Right lobe of liver (tissue), 6 donors: ENCODE results near the gene NUDT6. TPM values are rescaled to one million over a fixed set of nuclear protein-coding genes. Genes with fewer than 3 reads are reported as not detected.

Source experiments
- ATAC-seq, 4 donors: fragments of 200-7000 bp; cut with Tn5 transposase; one replicate each; pipeline ENCODE4 v1.9.1; 2020; ENCODE audit warnings: mild to moderate bottlenecking in 4 of 4, moderate library complexity in 4 of 4
- DNase-seq, 3 donors: peaks; one replicate each; pipeline ENCODE4 v3.0.0-alpha.2; 2020
- H3K27ac ChIP-seq, 3 donors: fragments of 200-600 bp; one replicate each; pipeline ENCODE4 v1.8.0; 2022
- H3K27me3 ChIP-seq, 2 donors: fragments of 200-600 bp; one replicate each; pipeline ENCODE4 v1.8.0; 2022
- H3K36me3 ChIP-seq, 4 donors: fragments of 200-600 bp; sonication (generic) in 1 of 4; one replicate each; pipeline versions ENCODE4 v1.5.1 to v1.8.0; 2017 to 2022; ENCODE audit warnings: control low read depth in 1 of 4
- H3K4me1 ChIP-seq, 4 donors: fragments of 200-600 bp; sonication (generic) in 1 of 4; one replicate each; pipeline versions ENCODE4 v1.5.1 to v1.8.0; 2017 to 2022; ENCODE audit warnings: control low read depth in 1 of 4
- H3K4me3 ChIP-seq, 3 donors: fragments of 200-600 bp; one replicate each; pipeline ENCODE4 v1.8.0; 2022
- H3K9me3 ChIP-seq, 4 donors: fragments of 200-600 bp; sonication (generic) in 1 of 4; one replicate each; pipeline versions ENCODE4 v1.5.1 to v1.8.0; 2017 to 2022; ENCODE audit warnings: control low read depth in 1 of 4
- POLR2A ChIP-seq: fragments of 450-650 bp; IDR thresholded peaks from one replicate; pipeline ENCODE4 v1.6.1; 2017; ENCODE audit warnings: antibody characterized with exemption, mild to moderate bottlenecking
- WGBS: methylation state at CpG from one replicate; pipeline ENCODE4 v1.1.6; 2018; ENCODE audit warnings: low coverage, low lambda C conversion rate; ENCODE audit not compliant: insufficient coverage; ENCODE audit errors: missing lambda C conversion rate; 5-methylcytosine and 5-hydroxymethylcytosine counted together
- intact Hi-C, 2 donors: fragments of 100-400 bp; cut with DNase I; formaldehyde crosslinking; loops; one replicate each; pipeline versions ENCODE4 v1.11.2 to v1.14.1; 2022
- total RNA-seq, 6 experiments: library from RNA; depleted of rRNA in 2 of 6; stranded (reverse); fragments of >200 nt in 2 of 6; fragmentation: NEBNext Ultra II Directional in 3 of 6; extraction: Animal tissue kit (Norgen Biotek cat#: 25700) in 3 of 6; gene quantifications; one replicate each; pipeline versions ENCODE4 v1.1.0 to v1.2.4, GENCODE V29; 2016 to 2023
- TF ChIP-seq, protein P1 (sequence below), 4 donors: fragments of 200-600 bp in 3 of 4; fragments of 450-650 bp in 1 of 4; IDR thresholded peaks; one replicate each; pipeline versions ENCODE4 v1.5.1 to v1.8.0; 2016 to 2022; ENCODE audit warnings: antibody characterized with exemption in 4 of 4, mild to moderate bottlenecking in 2 of 4
- donor health status: DM: no; HTN: yes; CAD: no.
- donor health status: DM: no; HTN: no; CAD: no.
- donor health status: DM: no; HTN: no; CAD: no.
- donor health status: DM: no; HTN: yes; CAD: no.
- donor health status: DM: no; HTN: yes; CAD: no.

Gene NUDT6
- total RNA-seq, 6 experiments from 2014 or later, result 8.0 to 20.5 (median 17.1) TPM

DNA sequence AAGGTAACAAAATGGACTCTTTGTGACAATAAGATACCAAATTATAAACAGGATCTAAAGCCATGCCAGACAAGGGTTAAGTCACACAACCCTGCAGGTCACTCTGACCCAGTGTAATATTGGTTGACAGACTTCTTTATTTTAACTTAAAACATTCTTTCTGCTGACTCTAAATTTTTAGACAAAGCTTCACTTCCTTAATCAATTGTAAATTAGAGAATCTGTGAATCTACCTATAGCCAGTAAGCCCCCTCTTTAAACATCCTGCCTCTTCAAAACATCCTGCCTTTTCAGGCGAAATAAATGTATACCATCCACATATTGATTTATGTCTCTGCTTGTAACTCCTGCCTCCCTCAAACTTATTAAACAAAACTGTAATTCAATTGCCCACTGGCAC, 14.2 kb downstream of the NUDT6 start:
- Histone ChIP-seq H3K27ac (no peak overlapping the region), H3K4me3 (no peak overlapping the region), H3K27me3 (no peaks in the 10 kb centered on the region), H3K4me1 (peaks cover 0 to 30% (median 0%) of the 10 kb centered on the region in 4 donors), H3K36me3 (no peaks in the 10 kb centered on the region), H3K9me3 (no peaks in the 10 kb centered on the region)
- ATAC-seq (no peak), DNase-seq (no peak)
- 91% methylated on average over 1 of the region's 1 CpG for WGBS
- intact Hi-C loops, result no loop called here
- no peak for TF ChIP-seq POLR2A
- TF ChIP-seq, protein P1, sequence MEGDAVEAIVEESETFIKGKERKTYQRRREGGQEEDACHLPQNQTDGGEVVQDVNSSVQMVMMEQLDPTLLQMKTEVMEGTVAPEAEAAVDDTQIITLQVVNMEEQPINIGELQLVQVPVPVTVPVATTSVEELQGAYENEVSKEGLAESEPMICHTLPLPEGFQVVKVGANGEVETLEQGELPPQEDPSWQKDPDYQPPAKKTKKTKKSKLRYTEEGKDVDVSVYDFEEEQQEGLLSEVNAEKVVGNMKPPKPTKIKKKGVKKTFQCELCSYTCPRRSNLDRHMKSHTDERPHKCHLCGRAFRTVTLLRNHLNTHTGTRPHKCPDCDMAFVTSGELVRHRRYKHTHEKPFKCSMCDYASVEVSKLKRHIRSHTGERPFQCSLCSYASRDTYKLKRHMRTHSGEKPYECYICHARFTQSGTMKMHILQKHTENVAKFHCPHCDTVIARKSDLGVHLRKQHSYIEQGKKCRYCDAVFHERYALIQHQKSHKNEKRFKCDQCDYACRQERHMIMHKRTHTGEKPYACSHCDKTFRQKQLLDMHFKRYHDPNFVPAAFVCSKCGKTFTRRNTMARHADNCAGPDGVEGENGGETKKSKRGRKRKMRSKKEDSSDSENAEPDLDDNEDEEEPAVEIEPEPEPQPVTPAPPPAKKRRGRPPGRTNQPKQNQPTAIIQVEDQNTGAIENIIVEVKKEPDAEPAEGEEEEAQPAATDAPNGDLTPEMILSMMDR (IDR thresholded peaks at IDR 0.05), result no peak

DNA sequence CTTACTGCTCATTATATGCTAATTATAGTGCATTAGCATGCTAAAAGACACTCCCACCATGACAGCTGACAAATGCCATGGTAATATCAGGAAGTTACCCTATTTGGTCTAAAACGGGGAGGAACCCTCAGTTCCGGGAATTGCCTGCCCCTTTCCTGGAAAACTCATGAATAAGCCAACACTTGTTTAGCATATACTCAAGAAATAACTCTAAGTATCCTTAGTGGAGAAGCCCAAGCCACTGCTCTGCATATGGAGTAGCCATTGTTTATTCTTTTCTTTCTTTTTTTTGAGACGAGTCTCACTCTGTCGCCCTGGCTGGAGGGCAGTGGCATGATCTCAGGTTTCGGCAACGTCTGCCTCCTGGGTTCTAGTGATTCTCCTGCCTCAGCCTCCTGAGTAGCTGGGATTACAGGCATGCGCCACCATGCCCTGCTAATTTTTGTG, 15.5 kb downstream of the NUDT6 start:
- Histone ChIP-seq H3K4me1 (peaks cover 0 to 17% (median 0%) of the 10 kb centered on the region in 4 donors), H3K4me3 (no peak overlapping the region), H3K36me3 (no peaks in the 10 kb centered on the region), H3K9me3 (no peaks in the 10 kb centered on the region), H3K27ac (no peak overlapping the region), H3K27me3 (no peaks in the 10 kb centered on the region)
- DNase-seq (no peak), ATAC-seq (no peak)
- no peak for TF ChIP-seq POLR2A
- TF ChIP-seq, protein P1 (IDR thresholded peaks at IDR 0.05), result no peak
- 96% methylated on average over 6 of the region's 7 CpGs for WGBS
- intact Hi-C loops, result no loop called here

DNA sequence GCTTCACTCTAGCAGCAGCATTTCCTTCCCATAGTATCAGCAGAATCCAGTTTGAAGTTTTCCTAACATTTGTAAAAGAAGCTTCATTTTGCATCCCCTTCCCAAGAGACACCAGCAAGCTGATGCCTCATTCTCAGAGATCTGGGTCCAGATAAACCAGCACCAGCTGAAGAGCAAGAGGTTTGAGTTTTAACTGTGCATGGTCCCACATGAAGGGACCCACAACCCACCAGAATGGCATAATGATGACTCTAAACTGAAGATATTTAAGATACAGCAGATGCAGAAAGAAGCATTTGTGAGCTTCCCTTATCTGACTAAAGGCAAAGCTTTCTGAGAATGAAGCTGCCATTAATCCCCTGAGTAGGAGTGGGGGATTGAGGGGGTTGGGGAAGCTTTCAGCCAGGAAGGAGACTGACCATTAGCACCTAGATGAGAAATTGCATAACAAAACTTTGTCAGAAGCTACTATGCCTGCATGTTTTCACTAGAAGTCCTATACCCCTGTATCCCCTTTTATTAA, 18.6 kb downstream of the NUDT6 start:
- Histone ChIP-seq H3K27me3 (no peaks in the 10 kb centered on the region), H3K4me3 (no peak overlapping the region), H3K9me3 (no peaks in the 10 kb centered on the region), H3K27ac (no peak overlapping the region), H3K4me1 (no peaks in the 10 kb centered on the region), H3K36me3 (no peaks in the 10 kb centered on the region)
- no peak for TF ChIP-seq POLR2A
- TF ChIP-seq, protein P1 (IDR thresholded peaks at IDR 0.05), result no peak
- ATAC-seq, result no peak
- DNase-seq, result no peak
- intact Hi-C loops, result no loop called here

DNA sequence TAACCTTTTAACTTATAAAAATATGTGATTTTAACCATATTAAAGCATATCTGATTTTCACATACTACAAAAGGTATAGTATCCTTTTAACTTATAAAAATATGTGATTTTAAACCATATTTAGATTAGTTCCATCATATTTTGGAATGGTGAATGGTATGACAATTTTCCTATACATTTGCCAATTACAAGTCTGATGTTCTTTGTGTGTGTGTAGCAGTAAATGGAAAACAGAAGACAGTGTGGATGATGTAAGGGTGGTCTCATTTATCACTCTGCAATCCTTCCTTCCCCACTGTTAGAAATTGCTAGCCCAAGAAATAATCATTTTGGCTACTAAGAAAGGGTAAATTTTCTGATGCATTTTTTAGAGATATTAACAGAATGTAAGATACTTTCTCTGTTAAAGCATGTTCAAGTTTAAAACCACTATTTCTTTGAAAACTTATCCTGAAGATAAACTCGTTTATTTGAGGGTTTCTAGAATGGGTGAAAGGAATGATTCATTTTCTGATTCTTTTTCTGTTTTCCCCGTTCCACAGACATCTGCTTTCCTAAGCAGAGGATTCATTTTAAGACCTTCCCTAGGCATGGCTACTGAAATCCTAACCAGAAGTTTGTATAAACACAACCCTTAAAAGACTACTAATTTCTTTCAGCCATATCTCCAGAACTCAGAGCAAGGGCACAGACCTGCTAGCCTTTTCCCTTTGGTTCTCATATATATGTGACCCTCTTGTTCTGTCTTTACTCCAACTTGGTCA, 21.0 kb downstream of the NUDT6 start:
- 69% methylated on average over 2 of the region's 2 CpGs for WGBS
- intact Hi-C loops, result no loop called here
- no peak overlapping the region for H3K27ac ChIP-seq
- TF ChIP-seq, protein P1 (IDR thresholded peaks at IDR 0.05), result no peak
- TF ChIP-seq POLR2A, result no peak
- H3K4me3 ChIP-seq, result no peak overlapping the region
- no peak for ATAC-seq
- no peaks in the 10 kb centered on the region for H3K9me3 ChIP-seq
- H3K4me1 ChIP-seq, result peaks cover 0 to 4% (median under 1%) of the 10 kb centered on the region in 4 donors
- H3K27me3 ChIP-seq, result no peaks in the 10 kb centered on the region
- H3K36me3 ChIP-seq, result no peaks in the 10 kb centered on the region
- no peak for DNase-seq
